ENCODE measurements around the gene PGBD5.

DNA sequence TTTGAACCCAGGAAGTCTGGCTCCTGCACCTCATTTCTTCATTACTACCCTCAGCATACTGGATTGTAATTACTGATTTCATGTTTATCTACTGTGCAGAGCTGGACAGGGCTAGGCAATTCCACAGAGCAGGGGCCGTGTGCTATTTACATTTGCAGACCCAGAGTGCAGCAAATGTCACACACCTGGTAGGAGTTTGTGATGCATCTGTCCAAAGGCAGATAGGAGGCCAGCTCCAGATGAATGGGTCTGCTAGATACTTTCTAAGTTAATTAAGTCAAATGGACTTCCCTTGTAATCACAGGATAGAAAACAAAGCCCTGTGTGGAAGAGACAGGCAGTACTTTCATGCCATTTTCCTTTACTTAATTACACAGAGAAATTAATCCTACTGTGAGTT lies 46.2 kb downstream of the PGBD5 start:
- no peak for TF ChIP-seq CTCF (IDR thresholded peaks at IDR 0.05 in 4 of 5, conservative IDR thresholded peaks at IDR 0.05 in 1 of 5)
- no peak for TF ChIP-seq POLR2A (IDR thresholded peaks at IDR 0.05)
